ENCODE results near the gene RAD51B.
A peak's percentile ranks its signal among the peaks of the same experiment; 100 is the strongest.

The RAD51B gene

DNA sequence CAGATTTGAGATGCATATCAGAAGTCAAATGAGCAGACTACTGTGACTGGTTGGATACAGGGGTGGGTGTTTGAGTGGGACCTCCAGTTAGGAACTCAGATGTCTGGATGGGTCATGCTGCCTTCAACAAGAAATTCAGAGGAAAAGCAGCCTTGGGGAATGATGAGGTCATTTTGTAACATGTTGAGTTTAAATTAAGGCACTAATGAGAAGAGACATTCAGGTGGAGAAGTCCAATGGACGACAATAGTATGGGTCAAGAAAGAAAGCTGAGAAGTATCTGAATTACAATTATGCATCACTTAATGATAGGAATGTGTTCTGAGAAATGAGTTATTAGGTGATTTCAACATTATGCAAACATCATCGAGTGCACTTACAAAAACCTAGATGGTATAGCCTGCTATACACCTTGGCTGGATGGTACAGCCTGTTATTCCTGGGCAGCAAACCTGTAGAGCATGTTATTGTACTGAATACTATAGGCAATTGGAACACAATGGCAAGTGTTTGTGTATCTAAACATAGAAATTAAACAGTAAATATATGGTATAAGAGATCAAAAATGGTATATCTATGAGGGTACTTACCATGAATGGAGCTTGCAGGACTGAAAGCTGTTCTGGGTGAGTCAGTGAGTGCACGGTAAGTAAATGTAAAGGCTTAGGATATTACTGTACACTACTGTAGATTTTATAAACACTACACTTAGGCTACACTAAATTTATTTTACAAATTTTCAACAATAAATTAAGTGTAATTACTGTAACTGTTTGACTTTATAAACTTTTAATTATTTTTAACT lies 414.7 kb downstream of the RAD51B start:
- no peak for DNase-seq (ENCODE audit: extremely low spot score, insufficient read length, low read depth)
- no peak for FAIRE-seq

DNA sequence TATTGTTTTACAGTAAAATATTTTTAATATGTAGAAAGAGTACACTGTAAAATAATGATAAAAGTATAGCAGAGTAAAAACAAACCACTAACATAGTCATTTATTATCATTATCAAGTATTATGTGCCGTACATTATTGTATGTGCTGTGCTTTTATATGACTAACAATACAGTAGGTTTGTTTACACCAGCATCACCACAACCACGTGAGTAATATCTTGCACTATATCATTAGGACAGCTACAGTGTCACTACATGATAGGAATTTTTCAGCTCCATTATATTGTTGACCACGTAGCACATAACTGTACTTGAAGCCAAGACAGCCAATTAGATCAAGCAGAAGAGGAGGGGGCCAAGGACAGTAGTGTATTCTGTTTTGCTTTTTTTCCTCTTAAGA lies 415.4 kb downstream of the RAD51B start:
- FAIRE-seq (no peak), DNase-seq (ENCODE audit: extremely low spot score, insufficient read length, low read depth) (no peak)

DNA sequence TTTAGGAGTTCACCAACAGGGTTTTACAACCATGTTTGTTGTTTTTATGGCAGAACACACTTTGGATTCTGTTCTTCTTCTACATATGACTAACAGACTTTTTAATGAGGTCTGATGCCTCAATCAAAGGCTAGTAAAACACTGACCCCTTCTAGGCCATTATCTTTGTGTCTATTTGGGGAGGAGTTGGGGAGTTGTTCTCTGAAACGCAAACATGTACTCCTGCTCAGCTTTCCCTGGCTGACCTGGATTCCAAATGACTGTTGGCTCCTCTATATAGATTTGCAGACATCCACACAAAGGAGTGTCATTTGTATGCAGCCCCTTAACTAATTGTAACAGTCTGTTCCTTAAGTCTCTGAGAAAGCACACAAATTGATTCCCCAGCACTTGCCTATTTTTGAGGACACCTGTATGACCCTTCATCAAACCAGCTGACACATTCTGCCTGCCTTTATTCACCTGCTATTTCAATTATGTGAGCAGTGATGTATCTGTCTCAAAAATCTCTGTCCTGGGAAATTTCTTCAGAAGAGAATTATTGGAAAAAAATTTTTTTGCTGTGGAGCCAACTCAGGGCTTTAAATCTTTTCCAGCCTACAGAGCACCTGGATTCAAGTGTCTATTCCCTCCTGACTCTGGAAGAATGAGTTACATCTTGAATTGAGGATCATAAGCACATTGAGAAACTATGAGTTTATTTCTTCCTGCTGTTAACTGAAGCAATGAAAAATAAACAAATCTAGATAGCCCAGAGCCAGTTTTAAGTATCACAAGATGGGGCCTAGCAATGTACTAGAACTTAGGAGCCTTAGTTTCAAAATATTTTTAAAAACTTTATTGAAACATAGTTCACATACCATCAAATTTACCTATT lies 417.2 kb downstream of the RAD51B start:
- FAIRE-seq: no peak
- no peak for DNase-seq (ENCODE audit: extremely low spot score, insufficient read length, low read depth)

DNA sequence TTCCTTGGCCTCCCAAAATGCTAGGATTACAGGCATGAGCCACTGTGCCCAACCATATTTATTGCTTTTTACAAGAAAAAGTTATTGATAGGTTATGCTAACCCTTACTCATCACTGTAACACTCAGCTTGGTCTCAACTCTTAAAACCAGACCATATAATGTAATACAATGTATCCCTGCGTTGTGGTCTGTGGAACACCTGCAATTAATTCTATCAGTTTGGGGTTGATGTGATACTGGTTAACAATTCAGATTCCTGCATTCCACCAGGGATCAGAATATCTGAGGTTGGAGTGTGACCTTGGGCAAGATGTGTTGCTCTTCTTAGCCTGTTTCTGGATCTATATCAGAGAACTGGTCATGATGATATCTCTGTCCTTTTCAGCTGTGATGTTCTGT lies 419.0 kb downstream of the RAD51B start:
- DNase-seq (ENCODE audit: extremely low spot score, insufficient read length, low read depth) (no peak), FAIRE-seq (no peak)

DNA sequence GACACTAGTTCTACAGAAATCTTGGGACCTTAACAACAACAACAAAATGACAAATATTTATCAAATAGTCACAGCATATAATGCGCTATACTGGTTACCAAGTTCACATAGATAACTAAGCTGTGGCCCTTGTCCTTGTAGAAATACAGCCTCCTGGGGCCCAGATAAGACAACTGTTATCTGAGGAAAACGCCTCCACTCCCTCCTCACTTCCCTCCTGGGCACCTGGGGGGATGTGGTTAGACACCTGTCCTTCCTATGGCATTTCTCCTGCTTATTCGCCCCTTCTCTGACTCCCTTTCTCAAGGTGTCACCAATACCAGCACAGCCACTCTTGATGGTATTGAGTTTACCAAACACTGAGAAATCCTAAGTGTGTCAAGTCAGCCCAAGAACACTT lies 419.4 kb downstream of the RAD51B start:
- FAIRE-seq: no peak
- no peak for DNase-seq (ENCODE audit: extremely low spot score, insufficient read length, low read depth)

DNA sequence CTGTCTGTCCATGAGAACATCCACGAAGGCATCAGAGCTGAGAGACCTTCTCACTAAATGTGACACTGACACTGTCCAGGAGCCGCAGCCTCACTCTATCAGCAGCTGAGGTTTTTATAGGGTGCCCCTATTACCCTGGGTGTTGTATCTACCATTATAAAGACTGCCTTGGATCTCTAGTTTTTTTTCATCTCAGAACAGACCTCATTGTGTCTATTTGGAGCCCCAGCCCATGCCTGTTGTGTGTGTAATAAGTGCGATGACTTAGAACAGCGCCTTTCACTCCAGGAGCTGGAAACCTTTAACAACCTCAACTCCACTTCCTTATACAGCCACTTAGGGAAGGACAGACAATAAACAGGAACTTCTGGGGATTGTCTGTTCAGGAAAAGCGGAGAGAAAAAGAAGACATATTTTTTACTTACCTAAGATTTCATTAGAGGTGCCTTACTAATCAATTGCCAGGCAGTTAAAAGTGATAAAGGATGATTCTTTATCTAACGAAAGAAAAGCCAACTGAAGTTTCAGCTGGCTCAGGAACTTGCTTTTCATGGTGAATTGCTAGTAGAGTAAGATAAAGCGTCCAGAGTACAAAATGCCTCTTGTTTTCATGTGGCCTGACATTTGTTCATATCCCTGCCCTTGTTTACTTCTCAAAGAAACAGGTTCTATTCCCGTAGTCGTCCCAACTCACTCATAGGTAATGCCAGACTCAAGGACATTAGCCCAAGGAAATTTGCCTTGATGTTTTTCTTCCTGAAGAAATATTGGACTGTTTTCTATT lies 420.6 kb downstream of the RAD51B start:
- no peak for FAIRE-seq
- DNase-seq (ENCODE audit: extremely low spot score, insufficient read length, low read depth): no peak

DNA sequence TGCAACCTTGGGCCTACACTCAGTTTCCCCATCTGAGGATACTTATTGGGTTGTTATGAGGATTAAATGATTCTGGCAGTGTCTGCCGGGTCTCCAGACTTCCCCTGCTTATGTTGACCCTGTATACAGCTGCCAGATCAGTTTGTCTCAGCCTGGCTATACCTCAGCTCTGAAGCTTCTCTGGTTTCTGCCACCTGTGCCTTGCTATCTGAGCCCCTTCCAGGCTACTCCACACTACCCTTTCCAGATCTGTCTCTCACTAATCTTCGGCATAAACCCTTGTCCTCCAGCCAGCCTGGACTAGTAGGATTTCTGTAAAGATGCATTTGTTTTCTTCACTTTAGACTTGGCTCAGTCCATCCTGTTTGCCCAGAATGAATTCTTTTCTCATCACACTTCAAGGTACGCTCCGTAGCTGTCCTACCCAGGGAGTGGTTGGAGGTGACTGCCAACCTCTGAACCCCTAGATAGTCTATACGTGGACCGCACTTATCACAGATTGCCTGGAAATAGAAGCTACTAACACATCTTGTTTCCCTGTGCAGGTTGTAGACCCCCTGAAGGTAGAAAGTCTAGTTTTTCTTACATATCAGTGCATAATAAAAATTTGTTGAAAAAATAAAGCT lies 422.4 kb downstream of the RAD51B start:
- no peak for DNase-seq (ENCODE audit: extremely low spot score, insufficient read length, low read depth)
- FAIRE-seq: no peak

DNA sequence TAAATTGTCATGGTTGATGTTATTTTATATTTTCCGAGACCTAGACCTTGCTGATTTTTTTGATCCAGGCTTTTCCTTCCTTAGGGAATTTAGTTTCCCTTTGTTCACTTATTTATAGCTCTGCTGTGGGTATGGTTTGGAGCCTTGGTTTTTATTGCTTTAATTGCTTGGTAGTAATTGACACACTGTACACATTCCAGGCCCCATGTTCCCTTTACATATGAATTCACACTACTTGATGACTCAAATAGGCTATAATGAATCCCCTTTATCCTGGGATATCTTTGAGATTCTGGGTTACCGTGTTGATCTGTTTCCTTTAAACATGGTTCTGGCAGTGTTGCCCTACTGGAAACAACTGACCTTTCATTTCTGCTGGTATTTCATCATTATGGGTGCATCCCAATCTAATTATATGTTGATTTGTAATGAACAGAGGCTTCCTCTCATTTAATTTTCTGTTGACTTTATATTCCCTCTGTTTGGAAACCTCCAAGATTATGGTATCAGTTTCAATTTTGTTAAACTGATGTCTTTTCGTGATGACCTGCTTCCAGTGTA lies 424.0 kb downstream of the RAD51B start:
- no peak for DNase-seq (ENCODE audit: extremely low spot score, insufficient read length, low read depth)
- no peak for FAIRE-seq

DNA sequence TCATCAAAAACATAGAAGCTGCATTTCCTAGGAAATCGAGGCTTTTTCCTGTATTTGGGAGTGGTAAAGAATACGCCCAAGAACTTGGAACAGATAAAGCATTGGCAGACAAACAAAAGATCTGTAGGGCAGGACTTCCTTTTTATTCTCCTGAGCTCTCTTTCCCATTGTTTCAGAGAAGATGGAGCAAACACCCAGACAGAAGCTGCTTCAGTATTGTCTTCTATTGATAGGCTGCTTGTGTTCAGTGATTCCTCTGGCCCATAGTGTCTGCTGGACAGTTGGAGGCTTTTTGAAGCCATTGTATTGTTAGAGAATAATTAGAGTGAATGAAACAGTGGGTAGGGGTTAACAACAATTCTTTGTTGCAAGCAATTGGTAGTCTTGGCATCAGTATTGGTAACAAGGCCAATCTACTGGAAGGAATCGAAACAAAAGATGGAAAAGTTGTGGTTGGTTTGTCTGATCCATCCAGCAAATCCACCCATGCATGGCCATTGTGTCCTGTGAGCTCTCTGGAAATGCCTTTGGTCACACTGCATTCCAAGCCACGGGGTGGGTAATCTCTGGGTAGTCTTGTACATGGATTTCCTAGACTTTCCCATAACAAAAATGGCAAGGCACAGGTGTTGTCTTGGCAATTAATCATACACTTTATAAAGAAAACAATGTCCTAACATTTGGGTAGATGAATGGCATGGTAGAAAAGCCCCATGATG lies 424.8 kb downstream of the RAD51B start:
- no peak for FAIRE-seq
- no peak for DNase-seq (ENCODE audit: extremely low spot score, insufficient read length, low read depth)

DNA sequence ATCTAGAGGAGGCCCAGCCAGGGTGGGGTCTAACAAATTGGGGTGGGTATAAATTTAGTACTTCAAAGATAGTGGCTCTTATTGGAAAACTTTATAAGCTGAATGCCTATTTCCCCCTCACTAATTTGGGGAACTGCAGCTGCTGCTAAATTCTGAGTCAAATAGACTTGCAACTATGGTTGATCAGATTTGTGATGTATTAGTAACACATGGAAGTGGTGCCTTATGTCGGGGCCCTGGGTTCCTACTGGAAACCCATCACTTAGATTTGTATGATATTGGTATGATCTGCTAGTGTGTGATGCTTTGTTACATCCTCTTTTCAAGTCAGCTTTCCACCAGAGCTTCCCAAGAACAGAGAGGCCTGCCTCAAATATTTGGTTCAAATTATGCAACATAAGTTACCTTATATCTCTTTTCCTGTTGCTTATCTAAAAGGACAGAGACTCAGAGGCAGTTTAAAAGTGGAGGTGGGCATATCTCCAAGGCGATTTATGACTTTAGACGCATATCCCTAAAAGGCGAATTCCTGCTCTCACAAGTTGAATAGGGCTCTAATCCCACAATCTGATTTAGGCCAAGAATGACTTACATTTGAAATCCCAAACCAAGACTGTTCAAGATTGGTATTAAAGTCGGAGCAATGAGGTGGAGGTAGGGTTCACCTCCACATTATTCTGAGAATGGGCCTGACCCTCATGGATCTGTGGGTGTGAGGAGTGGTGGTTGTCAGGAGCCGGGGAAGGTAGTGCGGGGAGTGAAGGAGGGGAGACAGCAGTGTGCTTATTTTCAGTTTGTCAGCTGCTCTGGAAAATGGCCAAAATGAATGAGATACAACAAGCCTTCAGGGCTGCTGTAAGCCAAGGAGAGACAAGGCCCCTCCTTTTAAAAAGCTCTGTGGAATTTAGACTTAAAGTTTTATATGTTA lies 425.8 kb downstream of the RAD51B start:
- DNase-seq (ENCODE audit: extremely low spot score, insufficient read length, low read depth) (no peak), FAIRE-seq (no peak)

DNA sequence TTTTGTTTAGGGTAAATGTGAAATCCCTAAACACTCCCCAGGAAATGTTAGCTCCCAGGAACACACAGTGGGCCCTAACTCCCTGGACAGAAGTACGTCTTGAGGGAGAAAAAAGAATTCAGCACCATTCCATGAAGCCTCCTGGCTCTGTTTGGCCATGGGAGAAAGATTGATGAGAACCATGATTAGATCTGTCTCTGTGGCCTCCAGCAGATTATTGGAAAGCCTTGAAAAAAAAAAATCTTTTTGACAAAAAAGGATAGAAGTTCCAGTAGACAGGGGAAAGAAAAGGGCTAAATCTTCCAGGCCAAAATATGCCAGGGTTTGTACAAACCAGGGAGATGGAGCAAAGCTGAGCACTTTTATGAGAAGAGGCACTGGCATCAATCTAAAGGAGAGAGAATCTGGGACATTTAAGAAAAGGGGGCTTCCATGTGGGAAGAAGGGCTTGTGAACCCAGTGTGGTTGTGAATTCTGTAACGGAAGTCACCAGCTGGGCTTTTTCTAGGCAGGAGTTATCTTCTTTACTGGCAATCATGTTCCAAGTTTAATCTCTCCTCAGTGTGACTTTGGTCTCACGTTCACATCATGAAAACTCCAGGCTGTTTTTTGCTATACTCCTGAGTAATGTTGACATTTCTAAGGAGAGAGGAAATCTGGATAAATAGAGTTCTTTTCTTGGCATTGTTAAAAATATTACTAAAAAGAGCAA lies 426.7 kb downstream of the RAD51B start:
- no peak for FAIRE-seq
- DNase-seq (ENCODE audit: extremely low spot score, insufficient read length, low read depth): no peak

DNA sequence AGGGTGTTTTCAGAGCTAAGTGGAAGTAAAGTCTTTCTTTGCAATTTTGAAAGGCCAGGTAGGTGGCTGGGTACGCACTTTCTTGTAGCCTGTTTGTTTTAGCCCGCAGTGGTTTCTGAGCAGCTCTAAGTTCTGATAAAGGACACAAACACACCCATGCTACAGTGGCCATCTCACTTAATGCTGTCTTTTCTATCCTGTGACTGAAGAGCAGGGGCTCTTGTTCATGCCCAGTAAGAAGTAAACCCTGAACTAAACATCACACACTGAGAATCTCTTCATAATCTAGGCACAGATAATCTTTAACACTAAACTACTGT lies 427.2 kb downstream of the RAD51B start:
- peak; percentile 18 for FAIRE-seq
- DNase-seq (ENCODE audit: extremely low spot score, insufficient read length, low read depth): no peak

DNA sequence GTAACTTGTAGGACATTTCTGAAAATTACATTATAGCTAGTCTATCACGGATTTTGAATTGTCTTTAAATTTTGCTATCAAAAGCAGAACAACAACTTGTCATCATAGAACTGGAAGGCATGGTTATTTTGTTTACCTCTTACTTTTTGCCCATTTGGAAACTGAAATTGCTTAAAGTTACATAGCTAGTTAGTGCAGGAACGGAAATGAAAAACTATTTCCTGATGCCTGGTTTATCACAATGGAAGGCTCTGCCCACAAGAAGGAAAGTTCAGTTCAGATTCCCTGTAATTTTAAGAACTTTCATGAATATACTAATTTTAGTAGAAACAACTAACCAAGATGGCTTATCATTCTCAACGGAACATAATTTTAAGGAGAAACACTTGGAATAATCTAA lies 427.7 kb downstream of the RAD51B start:
- DNase-seq (ENCODE audit: extremely low spot score, insufficient read length, low read depth) (no peak), FAIRE-seq (peak; percentile 41)

DNA sequence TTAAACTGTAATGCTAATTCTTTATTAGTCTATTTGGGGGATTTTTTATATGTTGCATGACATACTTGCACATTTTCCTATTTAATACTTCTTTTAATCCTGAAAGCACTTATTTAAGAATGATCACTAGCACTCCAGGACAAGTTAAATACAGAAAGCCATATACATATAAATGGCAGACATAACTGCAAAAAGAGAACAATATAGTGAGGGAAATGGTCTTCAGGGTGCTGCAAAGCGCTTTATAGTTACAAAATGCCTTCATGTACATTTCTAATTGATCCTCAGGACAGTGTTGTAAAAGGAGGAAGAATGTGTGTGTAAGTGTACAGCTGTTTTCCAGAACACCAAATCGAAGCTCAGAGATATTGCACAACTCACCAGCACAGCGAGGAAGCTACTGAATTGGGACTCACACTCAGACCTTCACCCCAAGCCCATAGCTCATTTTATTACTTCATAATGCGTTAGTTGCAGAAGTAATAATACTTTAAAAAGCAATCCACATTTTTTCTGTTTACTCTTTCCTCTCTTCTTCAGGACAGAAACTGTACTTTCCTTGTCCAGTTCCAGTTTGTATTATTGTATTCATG lies 428.2 kb downstream of the RAD51B start:
- DNase-seq (ENCODE audit: extremely low spot score, insufficient read length, low read depth): no peak
- FAIRE-seq: no peak

DNA sequence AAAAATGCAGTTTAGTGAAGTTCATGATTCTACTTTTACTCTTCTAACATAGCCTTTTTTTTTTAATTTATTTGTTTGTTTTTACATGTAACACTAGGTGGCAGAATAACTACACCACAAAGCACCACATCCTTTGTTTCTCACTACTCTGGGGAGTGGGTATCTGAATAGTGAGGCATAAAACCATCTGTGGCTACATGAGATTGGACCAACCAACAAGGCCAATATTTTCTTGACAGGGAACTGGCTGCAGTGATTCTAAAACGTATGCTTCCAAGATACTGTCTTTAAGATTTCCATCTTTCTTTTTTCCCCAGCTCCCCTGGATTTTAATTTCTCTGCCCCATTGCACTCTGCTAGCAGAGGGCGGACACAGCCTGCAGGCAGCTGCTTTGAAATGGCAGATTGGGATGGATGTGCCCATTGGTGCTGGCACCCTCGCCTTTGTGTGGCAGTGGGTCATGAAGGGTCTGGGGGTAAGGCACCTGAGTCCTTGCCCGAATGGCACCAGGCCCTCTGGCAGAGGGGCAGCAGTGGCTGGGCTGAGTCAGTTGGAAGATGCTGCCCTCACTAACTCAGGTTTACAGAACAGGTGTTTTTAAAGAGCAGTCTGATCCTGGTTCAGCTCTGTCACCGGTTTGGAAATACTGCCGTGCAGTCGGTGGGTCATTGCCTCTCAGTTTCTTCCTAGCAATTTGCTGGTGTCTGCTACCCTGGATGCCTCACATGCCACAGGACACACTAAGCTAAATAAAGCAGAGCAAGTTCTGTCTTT lies 429.1 kb downstream of the RAD51B start:
- DNase-seq (ENCODE audit: extremely low spot score, insufficient read length, low read depth): peak; percentile 37
- FAIRE-seq: peak; percentile 85

DNA sequence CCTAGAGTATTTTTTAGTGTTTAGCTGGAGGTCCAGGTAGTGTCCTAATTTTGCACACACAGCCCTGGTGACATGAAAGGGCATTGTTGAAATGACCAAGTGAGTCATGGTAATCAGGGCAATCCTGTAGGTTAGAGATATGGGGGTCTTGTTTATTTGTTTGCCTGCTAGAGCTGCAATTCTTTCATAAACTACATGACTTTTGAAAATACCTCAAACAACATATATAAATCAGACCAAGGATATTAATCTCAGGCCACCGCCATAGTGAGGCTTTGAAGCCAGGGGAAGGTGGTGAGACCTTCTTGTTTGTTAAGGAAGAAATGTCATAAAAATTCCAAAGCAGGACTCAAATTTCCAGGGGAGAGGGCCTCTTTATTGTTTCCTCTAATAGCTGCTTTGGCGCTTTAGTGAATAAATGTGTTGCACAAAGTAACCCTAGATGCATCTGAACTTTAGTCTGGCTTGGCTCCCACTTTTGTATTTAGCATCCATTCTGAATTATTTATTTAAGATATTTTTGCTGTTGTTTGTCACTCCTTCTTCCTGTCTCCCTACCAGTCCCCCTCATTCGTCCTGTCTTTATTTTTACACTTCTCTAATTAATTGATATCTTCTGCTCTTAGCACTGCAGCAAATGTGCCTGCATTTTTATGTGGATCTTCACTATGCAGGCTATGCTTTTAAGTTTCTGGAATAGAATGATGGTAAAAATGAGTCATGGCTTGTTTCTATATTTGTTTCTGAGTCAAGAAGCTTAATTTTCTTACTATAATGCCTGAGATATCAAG lies 430.3 kb downstream of the RAD51B start:
- no peak for DNase-seq (ENCODE audit: extremely low spot score, insufficient read length, low read depth)
- peak; percentile 26 for FAIRE-seq

All from GM18507 (cell line).